GM18505 (cell line): Measurements from ENCODE around the gene TSPAN9.

ENCODE experiments used
- ATAC-seq: cut with Tn5 transposase; IDR thresholded peaks from one replicate; pipeline ENCODE4 v1.9.1; 2021; ENCODE audit not compliant: unreplicated experiment
- POLR2A ChIP-seq: IDR thresholded peaks from 4 replicates; pipeline ENCODE4 v1.6.1; 2011; ENCODE audit warnings: borderline replicate concordance; ENCODE audit not compliant: insufficient read depth, insufficient read length; ENCODE audit errors: extremely low read depth

Gene TSPAN9

DNA sequence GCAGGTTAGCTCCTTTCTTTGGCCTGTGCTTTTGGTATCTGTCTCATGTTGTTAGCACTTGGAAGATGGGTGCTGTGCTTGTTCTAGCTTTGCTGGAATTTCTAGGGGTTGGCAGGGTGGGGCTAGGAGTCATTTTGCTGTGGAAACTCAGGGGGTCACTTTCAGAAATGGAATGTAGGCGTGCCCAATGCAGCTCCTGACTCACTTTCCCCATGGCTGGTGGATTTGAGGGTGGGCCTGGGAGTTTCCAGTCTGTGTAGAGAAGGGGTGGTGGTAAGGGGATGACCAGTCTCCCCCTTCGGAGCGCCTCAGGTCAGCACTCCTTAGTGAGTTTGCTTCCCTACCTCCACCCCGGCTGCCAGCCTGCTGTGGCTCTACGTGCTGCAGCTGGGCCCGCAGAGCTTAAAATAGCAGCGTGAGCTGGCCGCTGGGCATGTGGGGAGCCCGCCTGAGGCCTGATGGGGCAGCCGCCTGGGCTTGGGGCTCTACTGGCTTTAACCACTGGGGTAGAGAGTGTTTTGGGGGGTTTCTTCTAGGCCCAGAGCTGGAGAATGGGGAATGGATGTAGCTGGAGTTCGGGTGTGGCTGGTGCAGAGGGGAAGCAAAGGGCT, 108.2 kb downstream of the TSPAN9 start:
- no peak for TF ChIP-seq POLR2A
- ATAC-seq, result no peak

DNA sequence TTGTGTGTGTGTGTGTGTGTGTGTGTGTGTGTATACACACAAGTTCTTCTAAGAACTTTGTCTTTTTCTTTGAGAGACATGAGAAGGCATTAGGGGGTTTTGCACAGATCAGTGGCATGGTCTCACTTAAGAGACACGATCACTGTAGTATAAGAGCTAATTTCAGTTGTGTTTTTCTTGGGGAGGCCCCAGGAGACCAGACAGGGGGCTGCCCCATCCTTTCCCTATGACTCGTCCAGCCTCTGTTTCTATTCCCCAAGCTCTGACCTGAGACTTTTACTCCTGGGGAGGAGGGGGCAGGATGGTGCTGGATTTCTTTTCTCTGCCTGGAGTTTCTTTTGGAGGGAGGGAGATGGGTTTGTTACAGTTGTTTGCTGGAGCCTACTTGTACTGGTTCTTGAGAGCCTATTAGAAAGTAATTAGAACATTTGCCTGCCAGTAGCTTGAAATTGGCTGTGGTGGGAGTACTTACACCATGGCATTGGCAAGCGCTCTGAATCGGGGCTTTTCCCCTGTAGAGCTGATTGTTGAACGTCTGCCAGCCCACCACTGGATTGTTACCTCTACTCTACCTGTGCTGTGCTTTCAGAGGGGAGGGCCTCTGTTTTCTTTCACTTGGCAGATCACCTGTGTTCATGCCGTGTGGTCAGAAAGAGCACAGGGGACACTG, 109.5 kb downstream of the TSPAN9 start:
- no peak for TF ChIP-seq POLR2A
- ATAC-seq, result no peak

DNA sequence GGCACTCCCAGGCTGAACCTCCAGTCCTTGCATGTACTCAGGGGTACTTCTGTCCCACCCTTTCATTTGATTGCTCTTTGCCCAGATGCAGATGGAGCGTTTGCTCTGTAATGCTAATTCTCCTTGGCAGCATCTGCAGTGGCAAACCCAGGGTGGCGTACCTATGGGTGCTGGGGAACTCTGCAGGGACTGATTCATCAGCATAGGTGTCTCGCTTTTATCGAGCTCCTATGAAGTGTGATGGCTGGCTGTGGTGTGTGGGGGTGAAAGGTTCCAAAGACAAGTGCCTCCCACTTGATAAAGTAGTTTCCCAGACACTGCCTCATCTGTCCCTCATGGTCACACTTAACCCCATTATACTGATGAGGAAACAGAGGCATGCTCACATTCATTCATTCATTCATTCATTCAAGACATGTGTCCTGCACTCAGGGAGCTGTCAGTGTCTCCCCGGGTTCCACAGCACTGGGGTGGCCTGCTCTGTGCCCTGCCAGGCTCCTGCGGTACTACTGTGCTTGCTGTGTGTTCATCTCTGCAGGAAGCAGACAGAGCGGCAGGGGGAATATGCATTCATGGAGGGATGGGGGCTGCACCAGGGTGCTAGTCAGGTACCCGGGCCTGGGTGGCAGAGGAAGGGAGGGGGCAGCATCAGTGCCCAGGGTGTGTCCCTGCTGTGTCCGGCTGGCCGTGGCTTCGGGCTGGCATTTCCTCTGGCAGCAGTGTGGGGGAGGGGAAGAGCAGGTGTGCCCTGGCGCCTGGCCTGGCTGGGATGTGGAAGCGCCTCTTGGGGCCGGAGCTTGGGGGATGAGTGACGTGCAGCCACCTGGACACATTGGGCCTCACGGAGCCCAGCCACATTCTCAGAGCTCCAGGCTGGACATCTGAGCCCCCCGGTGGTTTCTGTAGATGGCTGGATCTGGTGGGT, 110.9 kb downstream of the TSPAN9 start:
- no peak for ATAC-seq
- no peak for TF ChIP-seq POLR2A

DNA sequence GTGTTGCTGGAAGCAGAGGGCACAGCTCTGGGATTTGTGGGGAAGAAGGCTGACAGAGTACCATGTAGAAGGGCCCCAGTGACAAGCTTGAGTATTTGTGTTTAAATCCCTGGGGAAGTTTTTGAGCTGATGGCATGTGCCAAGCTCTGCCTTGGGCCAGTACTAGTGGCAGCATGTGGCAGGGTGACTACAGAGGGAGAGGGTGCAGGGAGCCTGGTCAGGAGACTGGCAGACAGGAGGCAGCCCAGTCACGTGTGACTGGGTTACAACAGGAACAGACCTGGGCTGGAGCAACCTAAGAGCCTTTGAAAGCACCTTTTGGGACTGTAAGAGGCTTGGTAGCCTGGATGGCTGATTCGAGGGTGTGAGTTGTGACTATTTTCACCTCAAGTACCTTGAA, 112.1 kb downstream of the TSPAN9 start:
- no peak for TF ChIP-seq POLR2A
- ATAC-seq, result no peak

DNA sequence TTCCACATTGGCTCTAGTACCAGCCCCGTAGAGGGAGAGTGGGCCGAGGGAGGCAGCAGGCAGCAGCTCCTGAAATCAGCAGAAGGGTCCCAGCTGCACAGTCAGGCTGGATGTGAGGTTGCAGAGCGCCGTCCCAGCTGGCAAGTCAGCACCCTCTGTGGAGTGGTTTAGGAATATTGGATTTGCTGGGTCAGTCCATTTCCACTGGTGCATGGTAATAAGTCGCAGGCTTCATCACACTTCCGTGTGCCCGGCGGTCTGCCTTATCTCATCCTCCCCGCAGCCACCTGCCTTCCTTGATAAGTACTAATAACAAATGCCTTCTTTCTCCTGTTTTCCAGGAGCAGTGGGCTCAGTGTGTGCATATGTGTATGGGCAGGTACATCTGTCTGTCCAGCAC, 112.9 kb downstream of the TSPAN9 start:
- no peak for ATAC-seq
- TF ChIP-seq POLR2A, result no peak

DNA sequence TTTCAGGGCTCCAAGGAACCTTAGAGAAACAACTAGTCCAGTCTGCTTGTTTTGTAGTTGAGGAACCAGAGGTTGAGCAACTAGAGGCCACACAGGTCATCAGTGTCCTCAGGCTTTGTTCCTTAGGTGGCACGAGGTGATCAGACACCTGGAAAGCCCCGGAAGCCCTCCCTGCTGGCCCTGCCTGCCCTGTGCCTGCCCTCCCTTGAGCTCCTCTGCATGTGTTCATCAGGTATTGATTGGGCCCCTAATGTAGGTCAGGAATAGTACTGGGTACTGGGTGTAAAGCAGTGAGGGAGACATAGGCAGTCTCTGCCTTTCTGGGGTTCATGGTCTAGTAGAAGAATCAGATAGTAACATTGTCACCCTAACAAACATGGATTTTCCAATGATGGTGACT, 114.3 kb downstream of the TSPAN9 start:
- no peak for ATAC-seq
- no peak for TF ChIP-seq POLR2A

DNA sequence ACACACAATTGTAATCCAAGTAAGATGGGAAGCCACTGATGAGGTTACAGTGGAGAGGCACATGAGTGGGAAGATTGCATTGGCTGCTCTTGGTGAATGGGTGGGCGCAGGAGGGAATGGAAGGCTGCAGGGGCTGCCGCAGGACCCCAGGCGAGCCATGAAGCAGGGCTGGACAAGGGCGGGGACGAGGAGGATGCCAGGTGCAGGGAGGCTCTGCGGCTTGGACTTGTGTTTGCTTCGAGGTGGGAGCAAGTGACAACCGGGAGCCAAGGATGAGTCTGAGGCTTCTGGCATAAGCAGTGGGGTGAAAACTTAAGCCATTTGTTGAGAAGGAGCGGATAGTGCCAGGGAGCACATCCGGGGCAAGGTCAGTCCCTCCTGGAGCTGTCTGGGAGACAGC, 115.0 kb downstream of the TSPAN9 start:
- ATAC-seq, result no peak
- TF ChIP-seq POLR2A, result no peak

DNA sequence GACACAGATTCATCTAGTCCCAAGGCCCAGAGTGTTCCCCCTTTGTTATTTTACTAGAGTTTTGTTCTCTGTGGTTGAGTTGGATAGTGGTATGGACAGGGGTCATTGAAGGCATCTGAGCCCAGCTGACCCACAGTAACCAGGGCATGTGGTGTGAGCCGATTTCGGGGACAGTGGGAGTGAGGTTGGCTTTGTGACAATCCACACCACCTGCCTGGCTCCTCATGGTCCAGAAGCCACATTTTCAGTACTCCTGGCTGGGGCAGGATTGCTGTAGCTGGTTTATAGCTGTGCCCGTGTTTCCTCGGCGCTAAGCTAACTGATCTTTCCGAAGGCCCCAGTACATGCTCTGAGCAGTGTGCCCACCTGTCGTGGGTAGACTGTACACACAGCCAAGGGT, 116.0 kb downstream of the TSPAN9 start:
- ATAC-seq, result no peak
- no peak for TF ChIP-seq POLR2A

DNA sequence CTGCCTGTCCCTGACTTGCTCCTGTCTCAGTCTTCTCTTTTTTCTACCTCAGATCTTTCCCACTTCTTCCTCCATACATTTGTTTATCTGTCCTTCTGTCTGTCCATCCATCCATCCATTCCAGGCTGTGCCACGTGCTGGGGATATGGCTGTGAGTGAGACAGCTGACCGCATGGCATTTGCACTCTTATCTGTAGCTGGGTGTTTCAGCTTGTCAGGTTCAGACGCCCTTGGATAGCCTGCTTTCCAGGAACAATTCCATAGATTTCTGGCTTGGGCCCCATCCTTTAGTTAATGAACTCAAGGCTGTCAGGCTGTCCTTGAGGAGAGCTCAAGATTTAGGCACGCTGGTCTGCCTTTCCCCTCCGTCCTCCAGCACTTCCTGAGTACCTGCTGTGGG, 116.6 kb downstream of the TSPAN9 start:
- no peak for ATAC-seq
- TF ChIP-seq POLR2A, result no peak

DNA sequence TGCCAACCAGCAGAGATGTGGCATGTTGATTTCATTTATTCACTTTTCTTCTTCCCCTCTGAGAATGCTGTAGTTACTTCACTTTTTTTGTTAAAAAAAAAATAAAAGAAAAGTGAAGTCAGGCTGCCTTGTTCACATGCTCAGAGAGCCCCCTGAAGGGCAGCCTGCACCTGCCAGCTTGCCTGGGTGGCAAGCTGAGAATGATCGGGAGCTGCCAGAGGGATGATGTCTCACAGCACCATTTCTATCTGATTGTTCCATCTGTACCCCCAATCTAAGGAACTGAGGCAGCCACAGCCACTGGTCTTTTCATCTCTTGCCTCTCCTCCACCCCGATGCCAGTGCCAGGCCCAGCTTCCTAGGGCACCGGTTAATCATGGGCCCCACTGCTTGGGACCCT, 118.2 kb downstream of the TSPAN9 start:
- no peak for ATAC-seq
- no peak for TF ChIP-seq POLR2A

DNA sequence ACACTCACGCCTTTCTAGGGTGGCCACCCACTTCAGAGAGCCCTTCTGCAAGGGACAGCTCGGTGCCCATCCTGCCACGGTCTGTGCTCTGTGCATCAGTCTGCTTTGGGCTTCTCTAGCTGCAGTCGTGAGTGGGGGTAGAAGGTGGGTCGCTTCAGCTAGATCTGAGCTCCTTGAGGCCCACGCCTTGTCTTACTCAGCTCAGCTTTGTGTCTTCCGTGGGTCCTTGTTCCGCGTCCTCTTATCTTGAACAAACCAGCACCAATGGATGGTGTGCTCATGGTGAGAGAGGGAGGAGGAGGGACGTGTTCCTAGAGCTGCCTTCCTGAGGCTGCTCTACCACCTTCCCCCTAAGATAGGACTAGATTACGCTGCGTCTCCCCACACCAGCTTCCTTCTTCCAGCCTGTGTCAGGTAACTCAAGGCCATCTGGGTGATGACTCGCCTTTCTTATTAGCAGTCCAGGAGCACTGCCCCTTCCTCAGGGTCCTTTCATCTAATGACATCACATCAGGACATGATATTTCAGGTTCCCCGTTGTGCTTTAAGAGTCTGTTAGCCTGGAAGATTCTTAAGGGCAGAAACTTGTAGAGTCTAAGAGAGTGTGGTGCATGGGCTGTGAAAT, 118.8 kb downstream of the TSPAN9 start:
- ATAC-seq, result no peak
- TF ChIP-seq POLR2A, result no peak

DNA sequence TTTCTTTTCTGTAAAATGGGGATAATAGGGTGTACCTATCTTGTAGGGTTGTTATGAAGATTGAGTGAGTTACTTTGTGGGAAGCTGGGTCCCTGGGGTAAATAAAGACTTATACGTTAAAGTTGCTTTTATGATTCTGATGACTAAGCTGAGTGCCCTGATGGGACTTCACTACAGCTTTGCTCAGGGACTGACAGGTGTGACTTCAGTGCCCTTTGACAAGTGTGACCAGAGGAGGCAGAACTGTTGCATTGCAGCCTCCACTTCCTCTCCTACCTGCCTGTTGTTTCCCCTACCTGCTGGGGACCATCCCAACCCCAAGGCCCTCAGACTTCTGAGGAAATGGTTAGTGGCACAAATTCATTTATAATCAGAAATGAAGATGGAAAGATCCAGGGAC, 119.3 kb downstream of the TSPAN9 start:
- ATAC-seq, result no peak

DNA sequence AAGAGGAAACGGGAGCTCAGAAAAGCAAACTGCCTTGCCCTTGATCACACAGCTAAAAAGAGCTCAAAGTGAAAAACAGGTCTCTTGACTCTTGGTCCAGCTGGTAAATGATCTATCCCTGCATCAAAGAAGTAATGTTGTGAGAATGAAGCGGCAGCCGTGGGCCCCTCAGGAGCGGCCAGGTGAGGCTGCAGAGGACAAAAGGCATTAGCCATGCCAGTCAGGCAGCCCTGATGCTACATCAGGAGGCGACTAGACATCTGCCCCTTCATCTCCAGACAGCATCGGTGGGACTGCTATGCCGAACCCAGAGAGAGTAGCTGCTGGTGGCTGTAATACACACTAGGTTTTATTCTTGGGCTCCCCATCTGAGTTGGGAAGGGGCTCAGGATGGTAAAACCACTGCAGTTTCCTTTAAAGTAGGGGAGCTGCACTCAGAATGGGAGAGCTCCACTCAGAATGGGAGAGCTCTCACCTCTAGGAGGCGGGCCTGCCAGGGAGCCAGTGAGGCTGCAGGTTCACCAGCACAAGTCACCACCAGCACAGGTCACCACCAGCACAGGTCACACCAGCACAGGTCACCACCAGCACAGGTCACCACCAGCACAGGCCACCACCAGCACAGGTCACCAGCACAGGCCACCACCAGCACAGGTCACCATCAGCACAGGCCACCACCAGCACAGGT, 120.1 kb downstream of the TSPAN9 start:
- no peak for ATAC-seq
- no peak for TF ChIP-seq POLR2A

More for the DNA sequence above, 119.3 kb downstream of the TSPAN9 start:
- no peak for TF ChIP-seq POLR2A
